ENCODE measurements around the gene SCN2A. TPM values are rescaled to one million over a fixed set of nuclear protein-coding genes. Genes with fewer than 3 reads are reported as not detected.

The SCN2A gene
- total RNA-seq, 1 experiment from 2014 or later = 0.24 TPM

DNA sequence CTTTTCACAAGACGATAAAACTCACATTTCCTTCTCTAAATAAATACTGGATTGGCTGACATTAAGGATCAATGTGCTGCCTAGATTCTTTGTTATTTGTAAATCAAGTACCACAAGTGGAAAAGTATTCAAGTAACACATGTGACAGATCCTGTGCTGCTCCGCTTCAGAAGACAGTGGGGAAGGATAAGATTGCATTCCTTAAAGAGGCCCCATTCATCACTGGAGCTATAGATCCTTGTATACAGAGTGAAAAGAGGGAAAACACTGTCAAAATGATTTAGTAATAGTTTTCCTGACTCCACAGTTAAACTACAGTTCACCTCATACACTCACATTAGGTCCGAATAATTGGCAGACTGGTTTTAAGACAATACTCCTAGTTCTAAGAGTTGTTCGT is 122.3 kb downstream of the SCN2A start:
- H3K9me3 Mint-ChIP-seq = no peaks in the 10 kb centered on the region
- H3K4ac ChIP-seq (ENCODE audit: low read depth, low read length) = no peak overlapping the region
- H3K9me3 ChIP-seq (ENCODE audit: control insufficient read depth, low read depth, low read length) = no peaks in the 10 kb centered on the region
- no peak overlapping the region for H3K9ac ChIP-seq (ENCODE audit: extremely low read depth, insufficient read length, low read length)
- no peaks in the 10 kb centered on the region for H3K27me3 Mint-ChIP-seq (ENCODE audit: low read depth)
- no peak overlapping the region for H4K91ac ChIP-seq (ENCODE audit: insufficient read length, low read depth, low read length)
- no peak overlapping the region for H3K14ac ChIP-seq (ENCODE audit: insufficient read depth, low read length)
- no peak overlapping the region for H4K8ac ChIP-seq (replicated peaks; ENCODE audit: insufficient read length, low read depth, low read length)
- no peak overlapping the region for H2BK120ac ChIP-seq (ENCODE audit: low read depth, low read length, poor library complexity, severe bottlenecking)
- no peak overlapping the region for H3K56ac ChIP-seq (ENCODE audit: insufficient read length, low read depth, low read length)
- no CpG with 5 or more reads among the region's 4 CpGs for WGBS (ENCODE audit: extremely low coverage, insufficient read length, low lambda C conversion rate)
- no peaks in the 10 kb centered on the region for H3K23me2 ChIP-seq (ENCODE audit: insufficient read length, low read depth, low read length, poor library complexity, severe bottlenecking)
- no peak overlapping the region for H3K4me3 Mint-ChIP-seq
- no peaks in the 10 kb centered on the region for H3K79me1 ChIP-seq (ENCODE audit: insufficient read depth, low read depth, low read length, poor library complexity, severe bottlenecking)
- TF ChIP-seq, protein P1, sequence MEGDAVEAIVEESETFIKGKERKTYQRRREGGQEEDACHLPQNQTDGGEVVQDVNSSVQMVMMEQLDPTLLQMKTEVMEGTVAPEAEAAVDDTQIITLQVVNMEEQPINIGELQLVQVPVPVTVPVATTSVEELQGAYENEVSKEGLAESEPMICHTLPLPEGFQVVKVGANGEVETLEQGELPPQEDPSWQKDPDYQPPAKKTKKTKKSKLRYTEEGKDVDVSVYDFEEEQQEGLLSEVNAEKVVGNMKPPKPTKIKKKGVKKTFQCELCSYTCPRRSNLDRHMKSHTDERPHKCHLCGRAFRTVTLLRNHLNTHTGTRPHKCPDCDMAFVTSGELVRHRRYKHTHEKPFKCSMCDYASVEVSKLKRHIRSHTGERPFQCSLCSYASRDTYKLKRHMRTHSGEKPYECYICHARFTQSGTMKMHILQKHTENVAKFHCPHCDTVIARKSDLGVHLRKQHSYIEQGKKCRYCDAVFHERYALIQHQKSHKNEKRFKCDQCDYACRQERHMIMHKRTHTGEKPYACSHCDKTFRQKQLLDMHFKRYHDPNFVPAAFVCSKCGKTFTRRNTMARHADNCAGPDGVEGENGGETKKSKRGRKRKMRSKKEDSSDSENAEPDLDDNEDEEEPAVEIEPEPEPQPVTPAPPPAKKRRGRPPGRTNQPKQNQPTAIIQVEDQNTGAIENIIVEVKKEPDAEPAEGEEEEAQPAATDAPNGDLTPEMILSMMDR (conservative IDR thresholded peaks at IDR 0.05) = no peak
- no peak overlapping the region for H2BK12ac ChIP-seq (ENCODE audit: insufficient read length, low read depth, low read length)
- no peaks in the 10 kb centered on the region for H3K36me3 Mint-ChIP-seq (ENCODE audit: insufficient read depth in 1 of 3, low read depth in 3 of 3)
- no peak overlapping the region for H2AK5ac ChIP-seq (ENCODE audit: insufficient read length, low read length)
- H3K18ac ChIP-seq (ENCODE audit: insufficient read length, low read depth, low read length) = no peak overlapping the region
- H2BK15ac ChIP-seq (ENCODE audit: low read depth, low read length) = no peak overlapping the region
- no peak overlapping the region for H3K27ac Mint-ChIP-seq
- DNase-seq = no peak
- H2AFZ ChIP-seq (ENCODE audit: low read length) = no peak overlapping the region
- H2BK20ac ChIP-seq (ENCODE audit: low read depth, low read length, poor library complexity, severe bottlenecking) = no peak overlapping the region
- H3K23ac ChIP-seq (ENCODE audit: insufficient read length, low read depth, low read length) = no peak overlapping the region
- no peaks in the 10 kb centered on the region for H3K27me3 ChIP-seq (ENCODE audit: insufficient read depth, low read length)
- H4K5ac ChIP-seq (ENCODE audit: insufficient read length, low read depth, low read length) = no peak overlapping the region
- no peak overlapping the region for H2BK5ac ChIP-seq (ENCODE audit: insufficient read length, low read length)
- no peak overlapping the region for H3K4me2 ChIP-seq (ENCODE audit: insufficient read depth, insufficient read length, low read length)
- no peak overlapping the region for H3K27ac ChIP-seq (ENCODE audit: insufficient read length, low read depth, low read length)
- peaks cover 6 to 11% of the 10 kb centered on the region in 2 experiments for H3K4me1 Mint-ChIP-seq
- no peaks in the 10 kb centered on the region for H4K20me1 ChIP-seq (ENCODE audit: control insufficient read depth, insufficient read depth, insufficient read length)
- no peaks in the 10 kb centered on the region for H3K4me1 ChIP-seq (ENCODE audit: insufficient read depth, low read length)
- H3K79me2 ChIP-seq (ENCODE audit: insufficient read depth, low read length) = no peaks in the 10 kb centered on the region
- no peak overlapping the region for H3T11ph ChIP-seq (ENCODE audit: low read length)

Measured in H9 (cell line).